ENCODE measurements around the gene GSTM4. TPM values are rescaled to one million over a fixed set of nuclear protein-coding genes. Genes with fewer than 3 reads are reported as not detected.

The GSTM4 gene
- total and polyA plus RNA-seq, 2 experiments from 2014 or later = 64.5 to 116 TPM

DNA sequence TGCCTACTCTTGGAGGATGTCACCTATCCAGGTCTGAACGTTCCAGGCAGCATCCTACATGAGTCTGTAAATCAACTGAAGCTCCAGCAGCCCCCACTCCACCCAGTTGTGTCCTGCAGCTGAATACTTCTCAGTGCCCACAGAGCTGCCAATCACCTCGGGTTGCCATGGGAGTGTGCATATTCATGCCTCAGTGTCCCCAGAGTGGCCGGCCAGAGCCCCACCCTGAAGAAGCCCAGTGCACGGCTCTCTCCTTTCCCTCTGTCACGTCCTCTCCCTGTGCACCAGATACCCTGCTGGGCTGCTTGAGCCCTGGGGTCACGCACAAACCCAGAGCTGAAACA is 16.1 kb upstream of the GSTM4 start:
- H3K4me1 ChIP-seq (ENCODE audit: insufficient read depth) = peaks cover 26% of the 10 kb centered on the region
- H3K27ac ChIP-seq = no peak overlapping the region
- WGBS (ENCODE audit: low lambda C conversion rate, missing lambda C conversion rate) = 63% methylated on average over 6 of the region's 6 CpGs

DNA sequence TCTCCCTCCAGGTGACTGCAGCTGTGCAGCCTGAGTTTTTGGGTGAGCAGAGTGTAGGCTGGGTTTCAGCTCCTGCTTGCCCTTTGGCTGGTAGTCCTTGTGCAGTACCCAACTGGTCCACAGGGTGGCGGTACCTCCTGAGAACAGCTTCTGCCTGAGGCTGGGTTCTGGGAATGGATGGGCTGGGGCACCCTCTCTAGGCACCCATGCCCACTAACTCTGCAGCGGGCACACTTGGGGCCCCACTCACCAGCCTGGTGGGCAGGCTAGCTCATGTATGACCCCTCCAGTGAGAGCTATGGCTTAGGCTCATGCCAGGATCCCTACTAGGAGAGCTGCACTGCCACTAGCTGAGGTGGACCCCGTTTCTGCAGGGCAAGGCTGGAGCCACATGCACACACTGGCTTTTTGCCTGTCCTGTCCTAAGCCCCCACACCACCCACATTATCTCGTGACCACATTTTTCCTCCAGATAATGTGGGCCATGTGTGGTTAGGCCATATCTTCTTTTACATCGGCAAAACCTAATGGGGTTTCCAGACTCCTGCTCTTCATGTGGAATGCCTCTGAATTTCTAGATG is 15.5 kb upstream of the GSTM4 start:
- no peak for TF ChIP-seq EZH2phosphoT487 (IDR thresholded peaks at IDR 0.05; ENCODE audit: low read depth, severe bottlenecking, unreplicated experiment)
- TF ChIP-seq, protein P1, sequence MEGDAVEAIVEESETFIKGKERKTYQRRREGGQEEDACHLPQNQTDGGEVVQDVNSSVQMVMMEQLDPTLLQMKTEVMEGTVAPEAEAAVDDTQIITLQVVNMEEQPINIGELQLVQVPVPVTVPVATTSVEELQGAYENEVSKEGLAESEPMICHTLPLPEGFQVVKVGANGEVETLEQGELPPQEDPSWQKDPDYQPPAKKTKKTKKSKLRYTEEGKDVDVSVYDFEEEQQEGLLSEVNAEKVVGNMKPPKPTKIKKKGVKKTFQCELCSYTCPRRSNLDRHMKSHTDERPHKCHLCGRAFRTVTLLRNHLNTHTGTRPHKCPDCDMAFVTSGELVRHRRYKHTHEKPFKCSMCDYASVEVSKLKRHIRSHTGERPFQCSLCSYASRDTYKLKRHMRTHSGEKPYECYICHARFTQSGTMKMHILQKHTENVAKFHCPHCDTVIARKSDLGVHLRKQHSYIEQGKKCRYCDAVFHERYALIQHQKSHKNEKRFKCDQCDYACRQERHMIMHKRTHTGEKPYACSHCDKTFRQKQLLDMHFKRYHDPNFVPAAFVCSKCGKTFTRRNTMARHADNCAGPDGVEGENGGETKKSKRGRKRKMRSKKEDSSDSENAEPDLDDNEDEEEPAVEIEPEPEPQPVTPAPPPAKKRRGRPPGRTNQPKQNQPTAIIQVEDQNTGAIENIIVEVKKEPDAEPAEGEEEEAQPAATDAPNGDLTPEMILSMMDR (IDR thresholded peaks at IDR 0.05; ENCODE audit: poor library complexity) = peak; percentile 76
- no peaks in the 10 kb centered on the region for H3K36me3 ChIP-seq (replicated peaks; ENCODE audit: insufficient read depth, low read depth)
- WGBS (ENCODE audit: low lambda C conversion rate, missing lambda C conversion rate) = 39% methylated on average over 5 of the region's 5 CpGs
- no peak overlapping the region for H2AFZ ChIP-seq
- H3K9me3 ChIP-seq (ENCODE audit: low read depth) = no peaks in the 10 kb centered on the region
- no peaks in the 10 kb centered on the region for H3K79me2 ChIP-seq
- H3K27ac ChIP-seq = no peak overlapping the region
- H3K9me2 ChIP-seq (replicated peaks; ENCODE audit: insufficient read depth) = no peaks in the 10 kb centered on the region
- no peaks in the 10 kb centered on the region for H4K20me1 ChIP-seq (ENCODE audit: insufficient read depth, poor library complexity, severe bottlenecking)
- DNase-seq (ENCODE audit: low spot score) = peak; percentile 81
- no peaks in the 10 kb centered on the region for H3K27me3 ChIP-seq
- H3K4me1 ChIP-seq (ENCODE audit: insufficient read depth) = peaks cover 30% of the 10 kb centered on the region
- H3K4me3 ChIP-seq = no peak overlapping the region
- H3K4me2 ChIP-seq = no peak overlapping the region

More for the DNA sequence above, 16.1 kb upstream of the GSTM4 start:
- Histone ChIP-seq H3K4me2 (no peak overlapping the region), H3K9me3 (ENCODE audit: low read depth) (no peaks in the 10 kb centered on the region), H3K79me2 (no peaks in the 10 kb centered on the region), H3K36me3 (replicated peaks; ENCODE audit: insufficient read depth, low read depth) (no peaks in the 10 kb centered on the region), H3K27me3 (no peaks in the 10 kb centered on the region), H4K20me1 (ENCODE audit: insufficient read depth, poor library complexity, severe bottlenecking) (no peaks in the 10 kb centered on the region), H2AFZ (no peak overlapping the region), H3K9me2 (replicated peaks; ENCODE audit: insufficient read depth) (no peaks in the 10 kb centered on the region), H3K4me3 (no peak overlapping the region)
- peak; percentile 3 for DNase-seq (ENCODE audit: low spot score)
- TF ChIP-seq, protein P1 (IDR thresholded peaks at IDR 0.05; ENCODE audit: poor library complexity) = no peak
- no peak for TF ChIP-seq EZH2phosphoT487 (IDR thresholded peaks at IDR 0.05; ENCODE audit: low read depth, severe bottlenecking, unreplicated experiment)
- no peak for TF ChIP-seq EZH2 (IDR thresholded peaks at IDR 0.05; ENCODE audit: borderline replicate concordance)

DNA sequence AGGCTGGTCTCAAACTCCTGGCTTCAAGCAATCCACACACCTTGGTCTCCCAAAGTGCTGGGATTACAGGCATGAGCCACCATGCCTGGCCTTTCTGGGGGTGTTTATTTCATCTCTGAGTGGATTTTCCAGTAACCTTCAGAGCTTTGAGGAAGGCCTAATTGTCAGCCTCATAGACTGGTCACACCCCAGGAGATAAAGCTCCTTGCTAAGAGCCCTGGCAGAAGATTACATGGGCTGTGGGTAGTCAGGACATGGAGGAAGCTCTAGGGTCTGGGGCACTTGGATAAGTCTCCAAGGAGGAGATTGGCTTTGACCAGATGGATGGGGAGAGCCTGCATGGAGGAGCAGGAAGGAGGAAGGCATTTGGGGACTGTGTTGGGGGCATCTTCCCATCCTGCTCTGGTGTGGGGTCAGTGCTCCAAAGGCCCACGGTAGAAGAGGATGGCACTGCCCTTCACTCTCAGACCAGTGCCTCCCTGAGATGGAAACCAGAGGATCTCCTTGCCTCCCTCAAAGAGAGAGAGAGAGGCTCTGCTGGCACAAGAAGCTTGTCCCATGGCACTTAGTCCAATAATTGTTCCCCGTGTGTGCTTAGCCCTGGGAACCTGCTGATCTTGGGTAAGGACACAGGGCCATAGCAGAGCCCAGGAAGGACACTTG is 14.7 kb upstream of the GSTM4 start:
- Histone ChIP-seq H3K27me3 (no peaks in the 10 kb centered on the region), H4K20me1 (ENCODE audit: insufficient read depth, poor library complexity, severe bottlenecking) (no peaks in the 10 kb centered on the region), H2AFZ (no peak overlapping the region), H3K36me3 (replicated peaks; ENCODE audit: insufficient read depth, low read depth) (no peaks in the 10 kb centered on the region), H3K27ac (no peak overlapping the region), H3K4me3 (no peak overlapping the region), H3K9me2 (replicated peaks; ENCODE audit: insufficient read depth) (no peaks in the 10 kb centered on the region), H3K4me2 (no peak overlapping the region), H3K79me2 (no peaks in the 10 kb centered on the region), H3K9me3 (ENCODE audit: low read depth) (no peaks in the 10 kb centered on the region), H3K4me1 (ENCODE audit: insufficient read depth) (peaks cover 23% of the 10 kb centered on the region)
- 92% methylated on average over 2 of the region's 2 CpGs for WGBS (ENCODE audit: low lambda C conversion rate, missing lambda C conversion rate)
- no peak for DNase-seq (ENCODE audit: low spot score)
- TF ChIP-seq, protein P1 (IDR thresholded peaks at IDR 0.05; ENCODE audit: poor library complexity) = no peak
- TF ChIP-seq EZH2phosphoT487 (IDR thresholded peaks at IDR 0.05; ENCODE audit: low read depth, severe bottlenecking, unreplicated experiment) (no peak), EZH2 (IDR thresholded peaks at IDR 0.05; ENCODE audit: borderline replicate concordance) (no peak)

Measured in hepatocyte (in vitro differentiated cells).